Fibroblast of lung (primary cell): Measurements from ENCODE around the gene HTR7.

Source experiments
- CTCF ChIP-seq, 2 donors: IDR thresholded peaks in 1 of 2; conservative IDR thresholded peaks in 1 of 2; 1 replicate in 1 of 2; 2 replicates in 1 of 2; pipeline ENCODE4 v1.5.1; 2011 to 2012; ENCODE audit warnings: low read length in 2 of 2, control low read depth in 1 of 2, inconsistent platforms in 1 of 2, low read depth in 1 of 2, mild to moderate bottlenecking in 1 of 2
- EZH2 ChIP-seq: IDR thresholded peaks from 2 replicates; pipeline ENCODE4 v1.5.1; 2012; ENCODE audit warnings: low read length, control low read depth, mild to moderate bottlenecking; ENCODE audit errors: missing control alignments

- TF ChIP-seq CTCF (conservative IDR thresholded peaks at IDR 0.05 in 1 of 2, IDR thresholded peaks at IDR 0.05 in 1 of 2; ENCODE audit: low read depth in 1 of 2, low read length in 2 of 2) (peak; percentile 72 to 85), EZH2 (no peak)
These were observed 5.2 kb upstream of the HTR7 start for GRCh38 chr10:90862908-90863514.
